ENCODE results near the gene EXOC1. TPM values are rescaled to one million over a fixed set of nuclear protein-coding genes. Genes with fewer than 3 reads are reported as not detected.

EXOC1 gene
- total RNA-seq, 1 donor from 2014 or later = 21.9 TPM

GRCh38 chr4:55887594-55887993 lies 34.1 kb downstream of the EXOC1 start:
- H3K4me1 ChIP-seq (ENCODE audit: control insufficient read depth in 3 of 3, insufficient read depth in 3 of 3, low read length in 3 of 3) = no peaks in the 10 kb centered on the region
- no peak overlapping the region for H3K27ac ChIP-seq (ENCODE audit: low read depth, low read length)
- peak overlapping the region in 1 of 3 donors; percentile 2 for H3K9ac ChIP-seq (ENCODE audit: low read depth in 1 of 3, low read length in 3 of 3)
- H3K36me3 ChIP-seq (ENCODE audit: control insufficient read depth in 3 of 3, insufficient read depth in 3 of 3, low read length in 3 of 3) = peaks cover 0 to 11% (median 6%) of the 10 kb centered on the region in 3 donors
- H3K9me3 ChIP-seq (ENCODE audit: control insufficient read depth in 3 of 3, low read length in 3 of 3) = no peaks in the 10 kb centered on the region
- H3K27me3 ChIP-seq (ENCODE audit: control insufficient read depth in 3 of 3, insufficient read depth in 3 of 3, low read length in 3 of 3) = no peaks in the 10 kb centered on the region
- no peak overlapping the region for H3K4me3 ChIP-seq (ENCODE audit: low read length in 3 of 3)

- Histone ChIP-seq H3K9ac (ENCODE audit: low read depth in 1 of 3, low read length in 3 of 3) (no peak overlapping the region), H3K4me1 (ENCODE audit: control insufficient read depth in 3 of 3, insufficient read depth in 3 of 3, low read length in 3 of 3) (no peaks in the 10 kb centered on the region), H3K4me3 (ENCODE audit: low read length in 3 of 3) (no peak overlapping the region), H3K9me3 (ENCODE audit: control insufficient read depth in 3 of 3, low read length in 3 of 3) (no peaks in the 10 kb centered on the region), H3K27ac (ENCODE audit: low read depth, low read length) (no peak overlapping the region), H3K27me3 (ENCODE audit: control insufficient read depth in 3 of 3, insufficient read depth in 3 of 3, low read length in 3 of 3) (no peaks in the 10 kb centered on the region), H3K36me3 (ENCODE audit: control insufficient read depth in 3 of 3, insufficient read depth in 3 of 3, low read length in 3 of 3) (peaks cover 2 to 16% (median 16%) of the 10 kb centered on the region in 3 donors)
Measured at GRCh38 chr4:55892156-55892555, 38.7 kb downstream of the EXOC1 start.

- Histone ChIP-seq H3K36me3 (ENCODE audit: control insufficient read depth in 3 of 3, insufficient read depth in 3 of 3, low read length in 3 of 3) (peaks cover 2 to 27% (median 18%) of the 10 kb centered on the region in 3 donors), H3K4me1 (ENCODE audit: control insufficient read depth in 3 of 3, insufficient read depth in 3 of 3, low read length in 3 of 3) (no peaks in the 10 kb centered on the region), H3K4me3 (ENCODE audit: low read length in 3 of 3) (no peak overlapping the region), H3K9ac (ENCODE audit: low read depth in 1 of 3, low read length in 3 of 3) (no peak overlapping the region), H3K27ac (ENCODE audit: low read depth, low read length) (no peak overlapping the region), H3K27me3 (ENCODE audit: control insufficient read depth in 3 of 3, insufficient read depth in 3 of 3, low read length in 3 of 3) (no peaks in the 10 kb centered on the region), H3K9me3 (ENCODE audit: control insufficient read depth in 3 of 3, low read length in 3 of 3) (no peaks in the 10 kb centered on the region)
Measured at GRCh38 chr4:55896622-55897021, 43.2 kb downstream of the EXOC1 start.

GRCh38 chr4:55902677-55903076 lies 49.2 kb downstream of the EXOC1 start:
- H3K9me3 ChIP-seq (ENCODE audit: control insufficient read depth in 3 of 3, low read length in 3 of 3) = no peaks in the 10 kb centered on the region
- no peaks in the 10 kb centered on the region for H3K27me3 ChIP-seq (ENCODE audit: control insufficient read depth in 3 of 3, insufficient read depth in 3 of 3, low read length in 3 of 3)
- H3K4me3 ChIP-seq (ENCODE audit: low read length in 3 of 3) = no peak overlapping the region
- peaks cover 4 to 28% (median 12%) of the 10 kb centered on the region in 3 donors for H3K36me3 ChIP-seq (ENCODE audit: control insufficient read depth in 3 of 3, insufficient read depth in 3 of 3, low read length in 3 of 3)
- H3K4me1 ChIP-seq (ENCODE audit: control insufficient read depth in 3 of 3, insufficient read depth in 3 of 3, low read length in 3 of 3) = no peaks in the 10 kb centered on the region
- no peak overlapping the region for H3K9ac ChIP-seq (ENCODE audit: low read depth in 1 of 3, low read length in 3 of 3)
- no peak overlapping the region for H3K27ac ChIP-seq (ENCODE audit: low read depth, low read length)

- Histone ChIP-seq H3K9me3 (ENCODE audit: control insufficient read depth in 3 of 3, low read length in 3 of 3) (no peaks in the 10 kb centered on the region), H3K4me3 (ENCODE audit: low read length in 3 of 3) (no peak overlapping the region), H3K36me3 (ENCODE audit: control insufficient read depth in 3 of 3, insufficient read depth in 3 of 3, low read length in 3 of 3) (peaks cover 4 to 24% (median 12%) of the 10 kb centered on the region in 3 donors), H3K9ac (ENCODE audit: low read depth in 1 of 3, low read length in 3 of 3) (no peak overlapping the region), H3K27me3 (ENCODE audit: control insufficient read depth in 3 of 3, insufficient read depth in 3 of 3, low read length in 3 of 3) (no peaks in the 10 kb centered on the region), H3K27ac (ENCODE audit: low read depth, low read length) (no peak overlapping the region), H3K4me1 (ENCODE audit: control insufficient read depth in 3 of 3, insufficient read depth in 3 of 3, low read length in 3 of 3) (no peaks in the 10 kb centered on the region)
Measured at GRCh38 chr4:55903577-55903976, 50.1 kb downstream of the EXOC1 start.

GRCh38 chr4:55904576-55904975 lies 51.1 kb downstream of the EXOC1 start:
- no peaks in the 10 kb centered on the region for H3K4me1 ChIP-seq (ENCODE audit: control insufficient read depth in 3 of 3, insufficient read depth in 3 of 3, low read length in 3 of 3)
- H3K9me3 ChIP-seq (ENCODE audit: control insufficient read depth in 3 of 3, low read length in 3 of 3) = no peaks in the 10 kb centered on the region
- peaks cover 4 to 24% (median 11%) of the 10 kb centered on the region in 3 donors for H3K36me3 ChIP-seq (ENCODE audit: control insufficient read depth in 3 of 3, insufficient read depth in 3 of 3, low read length in 3 of 3)
- no peaks in the 10 kb centered on the region for H3K27me3 ChIP-seq (ENCODE audit: control insufficient read depth in 3 of 3, insufficient read depth in 3 of 3, low read length in 3 of 3)
- H3K4me3 ChIP-seq (ENCODE audit: low read length in 3 of 3) = no peak overlapping the region
- no peak overlapping the region for H3K9ac ChIP-seq (ENCODE audit: low read depth in 1 of 3, low read length in 3 of 3)
- no peak overlapping the region for H3K27ac ChIP-seq (ENCODE audit: low read depth, low read length)

- Histone ChIP-seq H3K27ac (ENCODE audit: low read depth, low read length) (no peak overlapping the region), H3K4me3 (ENCODE audit: low read length in 3 of 3) (no peak overlapping the region), H3K9me3 (ENCODE audit: control insufficient read depth in 3 of 3, low read length in 3 of 3) (no peaks in the 10 kb centered on the region), H3K27me3 (ENCODE audit: control insufficient read depth in 3 of 3, insufficient read depth in 3 of 3, low read length in 3 of 3) (no peaks in the 10 kb centered on the region), H3K9ac (ENCODE audit: low read depth in 1 of 3, low read length in 3 of 3) (no peak overlapping the region), H3K36me3 (ENCODE audit: control insufficient read depth in 3 of 3, insufficient read depth in 3 of 3, low read length in 3 of 3) (peaks cover 4 to 18% (median 4%) of the 10 kb centered on the region in 3 donors), H3K4me1 (ENCODE audit: control insufficient read depth in 3 of 3, insufficient read depth in 3 of 3, low read length in 3 of 3) (no peaks in the 10 kb centered on the region)
Measured at GRCh38 chr4:55906323-55906722, 52.9 kb downstream of the EXOC1 start.

- H3K36me3 ChIP-seq (ENCODE audit: control insufficient read depth in 3 of 3, insufficient read depth in 3 of 3, low read length in 3 of 3) = peaks cover 4 to 18% (median 4%) of the 10 kb centered on the region in 3 donors
- no peaks in the 10 kb centered on the region for H3K9me3 ChIP-seq (ENCODE audit: control insufficient read depth in 3 of 3, low read length in 3 of 3)
- H3K4me1 ChIP-seq (ENCODE audit: control insufficient read depth in 3 of 3, insufficient read depth in 3 of 3, low read length in 3 of 3) = no peaks in the 10 kb centered on the region
- H3K4me3 ChIP-seq (ENCODE audit: low read length in 3 of 3) = no peak overlapping the region
- no peak overlapping the region for H3K27ac ChIP-seq (ENCODE audit: low read depth, low read length)
- H3K9ac ChIP-seq (ENCODE audit: low read depth in 1 of 3, low read length in 3 of 3) = no peak overlapping the region
- no peaks in the 10 kb centered on the region for H3K27me3 ChIP-seq (ENCODE audit: control insufficient read depth in 3 of 3, insufficient read depth in 3 of 3, low read length in 3 of 3)
Measured at GRCh38 chr4:55906989-55907388, 53.5 kb downstream of the EXOC1 start.

GRCh38 chr4:55907469-55907868 lies 54.0 kb downstream of the EXOC1 start:
- Histone ChIP-seq H3K27me3 (ENCODE audit: control insufficient read depth in 3 of 3, insufficient read depth in 3 of 3, low read length in 3 of 3) (no peaks in the 10 kb centered on the region), H3K9me3 (ENCODE audit: control insufficient read depth in 3 of 3, low read length in 3 of 3) (no peaks in the 10 kb centered on the region), H3K4me1 (ENCODE audit: control insufficient read depth in 3 of 3, insufficient read depth in 3 of 3, low read length in 3 of 3) (no peaks in the 10 kb centered on the region), H3K27ac (ENCODE audit: low read depth, low read length) (no peak overlapping the region), H3K9ac (ENCODE audit: low read depth in 1 of 3, low read length in 3 of 3) (no peak overlapping the region), H3K36me3 (ENCODE audit: control insufficient read depth in 3 of 3, insufficient read depth in 3 of 3, low read length in 3 of 3) (peaks cover 4 to 18% (median 4%) of the 10 kb centered on the region in 3 donors), H3K4me3 (ENCODE audit: low read length in 3 of 3) (no peak overlapping the region)

- Histone ChIP-seq H3K9ac (ENCODE audit: low read depth in 1 of 3, low read length in 3 of 3) (no peak overlapping the region), H3K27ac (ENCODE audit: low read depth, low read length) (no peak overlapping the region), H3K27me3 (ENCODE audit: control insufficient read depth in 3 of 3, insufficient read depth in 3 of 3, low read length in 3 of 3) (no peaks in the 10 kb centered on the region), H3K4me1 (ENCODE audit: control insufficient read depth in 3 of 3, insufficient read depth in 3 of 3, low read length in 3 of 3) (no peaks in the 10 kb centered on the region), H3K9me3 (ENCODE audit: control insufficient read depth in 3 of 3, low read length in 3 of 3) (no peaks in the 10 kb centered on the region), H3K4me3 (ENCODE audit: low read length in 3 of 3) (no peak overlapping the region), H3K36me3 (ENCODE audit: control insufficient read depth in 3 of 3, insufficient read depth in 3 of 3, low read length in 3 of 3) (peaks cover 0 to 4% (median 4%) of the 10 kb centered on the region in 3 donors)
Measured at GRCh38 chr4:55910140-55910539, 56.7 kb downstream of the EXOC1 start.

GRCh38 chr4:55912249-55912648 lies 58.8 kb downstream of the EXOC1 start:
- H3K9me3 ChIP-seq (ENCODE audit: control insufficient read depth in 3 of 3, low read length in 3 of 3) = no peaks in the 10 kb centered on the region
- H3K36me3 ChIP-seq (ENCODE audit: control insufficient read depth in 3 of 3, insufficient read depth in 3 of 3, low read length in 3 of 3) = no peaks in the 10 kb centered on the region
- H3K9ac ChIP-seq (ENCODE audit: low read depth in 1 of 3, low read length in 3 of 3) = no peak overlapping the region
- H3K4me3 ChIP-seq (ENCODE audit: low read length in 3 of 3) = no peak overlapping the region
- no peak overlapping the region for H3K27ac ChIP-seq (ENCODE audit: low read depth, low read length)
- no peaks in the 10 kb centered on the region for H3K27me3 ChIP-seq (ENCODE audit: control insufficient read depth in 3 of 3, insufficient read depth in 3 of 3, low read length in 3 of 3)
- H3K4me1 ChIP-seq (ENCODE audit: control insufficient read depth in 3 of 3, insufficient read depth in 3 of 3, low read length in 3 of 3) = no peaks in the 10 kb centered on the region

Measured in skeletal muscle tissue (tissue), 4 donors.